Activated CD8-positive, alpha-beta memory T cell treated with anti-CD3 and anti-CD28 coated beads, Interleukin-2, amount 50 U/mL, for 1 hour (primary cell): Measurements from ENCODE around the gene ERI3.
"Not testable (repeated sequence)": the region's sequence is repeated elsewhere in the genome, so short reads cannot be mapped to it uniquely, and the experiment has no call there.

Experiments used
- DNase-seq: peaks from one replicate; pipeline ENCODE4 v3.0.0-alpha.2; 2020; ENCODE audit errors: extremely low read depth

The ERI3 gene

DNA sequence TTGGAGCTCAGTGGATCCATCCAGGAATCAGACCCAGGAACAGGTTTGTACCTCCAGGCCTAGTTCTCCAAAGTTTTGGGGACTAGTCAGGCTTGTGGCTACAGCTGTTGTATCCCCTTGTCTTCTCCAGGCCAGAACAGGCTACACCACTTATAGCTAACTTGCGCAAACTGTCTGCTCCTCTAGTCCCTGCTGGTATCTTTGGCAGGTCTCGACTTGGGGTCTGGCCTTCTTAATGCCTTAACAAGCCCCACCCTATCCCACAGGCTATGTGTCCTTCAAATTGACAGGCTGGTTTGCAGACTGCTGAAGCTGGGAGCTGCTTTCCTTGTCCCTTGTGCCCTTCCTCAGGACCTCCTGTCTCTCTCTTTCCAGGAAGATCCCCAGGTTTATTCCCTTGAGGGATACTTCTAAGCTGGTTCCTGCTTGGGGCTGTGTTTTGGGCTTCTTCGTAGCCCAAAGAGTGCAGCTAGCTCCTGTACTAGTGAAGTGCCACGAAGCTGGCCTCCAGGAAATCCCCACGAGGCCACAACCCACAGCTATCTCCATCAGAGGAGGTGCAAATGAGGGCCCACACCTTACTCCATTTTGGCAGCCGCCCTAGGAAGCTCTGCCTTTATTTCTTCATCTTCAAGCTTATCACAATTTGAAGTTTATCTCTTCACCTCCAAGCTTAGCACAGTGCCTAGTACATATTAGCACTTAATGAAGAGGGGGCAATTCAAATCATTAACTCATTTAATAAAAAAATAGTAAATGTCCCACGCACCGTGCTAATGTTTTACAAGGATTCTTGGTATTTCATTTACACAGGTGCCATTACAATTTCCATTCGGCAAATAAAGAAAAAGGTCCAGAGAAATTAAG is 142.5 kb downstream of the ERI3 start:
- no peak for DNase-seq

DNA sequence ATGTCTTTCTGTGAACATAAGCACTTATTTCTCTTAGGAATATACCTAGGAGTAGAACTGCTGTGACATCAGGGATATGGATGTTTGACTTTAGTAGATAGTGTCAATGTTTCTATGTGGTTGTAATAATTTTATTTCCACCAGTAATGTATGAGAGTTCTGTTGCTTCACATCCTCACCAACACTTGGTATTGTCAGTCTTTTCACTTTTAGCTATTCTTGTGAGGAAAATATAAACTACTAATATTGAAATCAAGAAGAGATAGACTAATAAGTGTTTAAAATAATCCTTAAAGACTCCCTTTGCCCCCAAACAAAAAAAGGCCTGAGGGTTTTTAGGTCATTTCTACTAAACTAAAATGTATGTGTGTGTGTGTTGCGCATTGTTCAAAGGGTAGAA is 144.5 kb downstream of the ERI3 start:
- DNase-seq = no peak

GRCh38 chr1:44208226-44208625 is 146.8 kb downstream of the ERI3 start:
- DNase-seq = no peak

DNA sequence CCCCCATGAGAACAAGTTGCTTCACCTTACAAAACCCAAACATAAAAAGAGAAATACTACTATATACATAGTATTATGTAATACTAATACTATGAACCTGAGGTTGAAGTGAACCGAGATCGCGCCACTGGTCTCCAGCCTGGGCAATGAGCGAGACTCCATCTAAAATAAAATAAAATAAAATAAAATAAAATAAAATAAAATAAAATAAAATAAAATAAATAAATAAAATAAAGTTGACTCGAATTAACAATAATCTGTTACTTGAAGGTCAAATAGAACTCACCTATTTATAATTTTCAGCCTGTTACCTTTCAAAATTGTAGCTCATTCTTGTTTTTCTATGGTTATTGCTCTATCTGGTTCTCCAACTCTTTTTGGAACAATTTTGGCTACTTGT is 148.5 kb downstream of the ERI3 start:
- DNase-seq = not testable (repeated sequence)

DNA sequence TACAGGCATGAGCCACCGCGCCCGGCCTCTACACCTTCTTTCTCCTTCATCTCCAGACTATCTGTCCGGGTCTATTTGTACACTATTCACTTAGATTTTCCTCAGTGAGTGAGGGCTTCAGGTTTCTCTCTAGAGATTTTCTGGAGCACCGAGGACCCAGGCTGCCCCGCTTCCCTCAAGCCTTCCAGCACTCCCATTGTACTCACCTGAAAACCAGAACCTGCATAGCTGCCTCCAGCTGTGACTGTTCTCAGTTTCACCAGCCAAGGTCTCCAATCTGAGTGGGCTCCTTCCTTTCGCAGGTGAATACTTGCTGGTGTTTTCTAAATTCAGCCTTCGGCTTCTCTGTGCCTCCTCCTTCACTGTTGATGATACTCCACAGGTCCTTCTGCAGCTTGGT is 154.7 kb downstream of the ERI3 start:
- no peak for DNase-seq

DNA sequence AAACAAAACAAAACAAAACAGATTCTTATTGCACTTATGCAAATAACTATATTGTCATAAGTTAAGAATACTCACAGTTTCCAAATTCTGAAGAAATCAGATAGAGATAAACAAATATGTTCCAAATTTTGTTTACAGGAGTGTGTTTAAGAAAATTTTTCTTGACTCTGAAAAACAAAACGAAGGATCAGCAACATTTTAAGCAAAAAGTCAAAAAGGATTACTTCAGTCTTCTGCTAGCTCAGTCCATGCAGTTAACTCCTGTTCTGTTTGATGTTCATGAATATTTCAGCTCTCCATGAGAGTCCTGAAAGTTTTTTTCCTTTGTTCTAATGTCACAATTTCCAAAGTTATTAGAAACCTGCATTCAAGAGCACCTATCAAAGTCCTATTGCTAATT is 180.4 kb downstream of the ERI3 start:
- DNase-seq = no peak
